NB4 (cell line): ENCODE results near the gene C6orf89.

Experiments used
- CTCF ChIP-seq: IDR thresholded peaks from one replicate; pipeline ENCODE4 v1.5.1; 2012; ENCODE audit warnings: low read depth, low read length
- MAX ChIP-seq: IDR thresholded peaks from 2 replicates; pipeline ENCODE4 v1.6.1; 2011; ENCODE audit warnings: low read depth, low read length
- MYC ChIP-seq: IDR thresholded peaks from 2 replicates; pipeline ENCODE4 v1.6.1; 2011; ENCODE audit warnings: low read depth, low read length
- POLR2A ChIP-seq: IDR thresholded peaks from 2 replicates; pipeline ENCODE4 v1.6.1; 2011; ENCODE audit warnings: mild to moderate bottlenecking; ENCODE audit not compliant: insufficient read length; ENCODE audit errors: extremely low read depth

GRCh38 chr6:36871686-36872085, 14.1 kb upstream of the C6orf89 start:
- TF ChIP-seq POLR2A (no peak), CTCF (no peak), MAX (no peak), MYC (no peak)
